Fibroblast of the aortic adventitia (primary cell): ENCODE results near the gene DNAJC12. TPM values are rescaled to one million over a fixed set of nuclear protein-coding genes. Genes with fewer than 3 reads are reported as not detected.
"Not testable (repeated sequence)": the region's sequence is repeated elsewhere in the genome, so short reads cannot be mapped to it uniquely, and the experiment has no call there.

Source experiments
- DNase-seq: peaks from one replicate; pipeline ENCODE4 v3.0.0-alpha.2; 2010; ENCODE audit warnings: low read depth
- H3K4me3 ChIP-seq: 2 replicates; pipeline ENCODE4 v1.5.1; 2011; ENCODE audit warnings: low read depth, mild to moderate bottlenecking, control low read depth, low read length, moderate library complexity
- CTCF ChIP-seq: IDR thresholded peaks from 2 replicates; pipeline ENCODE4 v1.5.1; 2011; ENCODE audit warnings: mild to moderate bottlenecking, low read length, control low read depth, inconsistent platforms; ENCODE audit not compliant: insufficient read depth
- total RNA-seq: library from RNA; depleted of rRNA; stranded (reverse); fragments of >200 nt; gene quantifications from 2 replicates; pipeline ENCODE4 v1.2.3, GENCODE V29; 2012; ENCODE audit warnings: low replicate concordance

DNAJC12 gene
- total RNA-seq: 1.1 and 14.9 TPM in 2 replicates

GRCh38 chr10:67837541-67838314, at the start of gene DNAJC12:
TSS of gene DNAJC12 (minus strand) at chr10:67838188. CDS start at chr10:67838011, 177 bp downstream.
- H3K4me3 ChIP-seq: peak within 1 kb of the TSS; percentile 36

GRCh38 chr10:67884842-67885670, 47.1 kb upstream of the DNAJC12 start:
- peak overlapping the region; percentile 81 for H3K4me3 ChIP-seq
- DNase-seq: peak; percentile 64
- TF ChIP-seq CTCF: no peak

More at GRCh38 chr10:67837541-67838314, at the start of gene DNAJC12:
- DNase-seq: peak; percentile 63
- no peak for TF ChIP-seq CTCF

DNA sequence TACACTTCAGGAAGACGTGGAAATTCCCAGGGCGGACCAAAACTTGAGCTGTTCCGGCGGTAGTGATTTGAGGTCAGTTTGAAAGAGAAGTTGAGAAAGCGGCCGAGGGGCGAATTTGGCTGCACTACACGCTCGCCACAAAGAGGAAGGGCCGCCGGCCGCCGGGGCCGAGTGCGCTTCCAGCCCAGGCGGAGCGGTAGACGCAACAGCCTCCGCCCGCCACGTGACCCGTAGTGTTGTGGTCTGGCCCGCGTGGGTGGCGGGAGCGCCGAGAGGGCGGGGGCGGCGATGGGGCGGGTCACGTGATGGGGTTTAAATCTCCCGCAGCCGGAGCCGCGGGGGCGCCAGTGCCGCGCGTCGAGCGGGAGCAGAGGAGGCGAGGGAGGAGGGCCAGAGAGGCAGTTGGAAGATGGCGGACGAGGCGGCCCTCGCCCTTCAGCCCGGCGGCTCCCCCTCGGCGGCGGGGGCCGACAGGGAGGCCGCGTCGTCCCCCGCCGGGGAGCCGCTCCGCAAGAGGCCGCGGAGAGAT, 46.4 kb upstream of the DNAJC12 start, which contains the start of gene SIRT1:
SIRT1 (plus strand) TSS at position 344 of the 529 bp plus-strand sequence; CDS start at position 410, 66 bp downstream.
- TF ChIP-seq CTCF: no peak
- peak; percentile 92 for DNase-seq
- peak within 1 kb of the TSS; percentile 81 for H3K4me3 ChIP-seq

GRCh38 chr10:67883710-67884312, 45.8 kb upstream of the DNAJC12 start:
- TF ChIP-seq CTCF: no peak
- DNase-seq: peak; percentile 40
- peak overlapping the region; percentile 71 for H3K4me3 ChIP-seq

GRCh38 chr10:67878133-67878532, 40.1 kb upstream of the DNAJC12 start:
- no peak overlapping the region for H3K4me3 ChIP-seq
- no peak for DNase-seq
- no peak for TF ChIP-seq CTCF

GRCh38 chr10:67877421-67877820, 39.4 kb upstream of the DNAJC12 start:
- H3K4me3 ChIP-seq, DNase-seq: not testable (repeated sequence)
